CD1c-positive myeloid dendritic cell (primary cell): ENCODE measurements around the gene SUSD1.

Experiments used
- DNase-seq: peaks from one replicate; pipeline ENCODE4 v3.0.0-alpha.2; 2016; ENCODE audit errors: extremely low spot score

Gene SUSD1

DNA sequence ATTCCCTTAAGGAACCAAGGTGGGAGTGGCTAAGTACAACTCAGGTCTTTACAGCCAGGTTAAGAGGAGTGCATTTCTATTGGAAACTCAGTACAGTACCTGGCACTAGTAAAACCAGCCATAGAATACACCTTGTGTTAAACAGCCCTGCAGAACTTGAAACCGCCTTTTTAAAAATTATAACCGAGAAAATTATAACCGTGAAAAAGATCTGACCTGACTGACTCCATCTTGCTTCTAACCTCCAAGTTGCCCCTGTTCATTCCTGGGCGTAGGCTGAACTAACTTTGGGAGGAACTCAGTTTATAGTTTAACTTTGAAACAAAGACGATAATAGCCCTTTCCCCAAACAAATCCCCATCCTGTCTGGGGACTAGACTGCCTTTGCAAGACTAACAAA is 132.3 kb downstream of the SUSD1 start:
- DNase-seq = no peak

DNA sequence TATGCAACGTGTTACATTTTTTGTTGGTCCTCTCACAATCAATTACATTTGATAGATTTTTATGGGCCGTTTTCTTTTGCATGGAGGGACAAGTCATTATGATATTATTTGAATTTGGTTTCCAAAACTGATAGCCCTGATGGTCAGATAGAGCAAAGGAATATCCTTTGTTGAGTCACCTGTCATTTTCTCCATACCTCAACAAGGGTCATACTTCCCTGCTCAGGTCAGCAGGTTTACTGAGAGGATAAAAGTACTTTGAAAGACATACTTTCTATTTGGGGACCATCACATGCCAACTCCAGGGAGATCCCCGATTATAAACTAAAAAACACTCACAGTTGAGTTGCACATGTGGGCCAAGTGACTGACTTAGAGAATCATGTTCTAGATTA is 132.9 kb downstream of the SUSD1 start:
- DNase-seq = no peak

DNA sequence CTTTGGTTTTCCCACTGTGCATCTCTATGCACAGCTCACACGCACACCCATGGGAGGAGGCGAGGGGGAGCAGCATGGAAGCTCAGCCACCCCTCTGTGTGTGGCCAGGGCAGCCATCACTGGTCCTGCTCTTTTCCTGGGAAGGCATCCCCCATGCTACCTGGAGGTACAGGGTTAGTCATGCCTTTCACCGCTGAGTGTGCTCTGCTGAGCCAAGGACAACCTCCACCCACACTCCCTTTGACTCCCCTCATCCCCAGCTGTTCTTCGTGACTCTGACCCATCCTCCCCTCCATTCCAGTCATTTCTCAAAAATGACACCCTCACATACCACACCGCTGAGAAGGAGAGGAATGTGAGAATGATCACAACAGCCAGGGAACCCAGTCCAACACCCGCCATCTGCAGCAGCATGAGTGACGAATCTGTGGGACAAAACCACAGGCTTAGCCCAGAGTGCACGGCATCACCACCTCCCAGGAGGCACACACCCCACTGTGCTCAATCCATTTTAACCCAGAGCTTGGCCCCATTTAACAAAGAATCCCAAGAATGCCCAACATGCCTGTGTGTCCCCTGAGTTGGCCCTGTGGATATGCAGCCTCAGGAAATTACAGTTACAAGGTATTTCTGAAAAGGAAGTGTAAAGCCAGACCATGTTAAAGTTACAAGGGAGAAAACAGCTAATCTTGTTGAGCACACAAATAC is 133.4 kb downstream of the SUSD1 start:
- no peak for DNase-seq

DNA sequence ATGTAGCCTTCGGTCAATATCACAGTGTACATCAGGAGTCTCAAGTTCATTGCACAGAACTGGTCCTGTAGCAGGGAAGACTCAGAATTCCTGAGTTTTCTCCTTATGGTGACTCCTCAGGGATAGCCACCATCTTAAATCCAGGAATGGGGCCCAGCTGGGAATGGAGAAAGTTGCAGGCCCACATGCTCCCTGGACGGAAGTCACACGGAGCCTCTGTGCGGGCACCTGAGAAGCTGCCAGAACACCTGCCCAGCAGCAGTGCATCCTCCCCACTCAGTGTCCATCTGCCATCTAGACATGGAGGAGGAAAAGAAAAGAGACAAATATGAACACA is 133.9 kb downstream of the SUSD1 start:
- no peak for DNase-seq

DNA sequence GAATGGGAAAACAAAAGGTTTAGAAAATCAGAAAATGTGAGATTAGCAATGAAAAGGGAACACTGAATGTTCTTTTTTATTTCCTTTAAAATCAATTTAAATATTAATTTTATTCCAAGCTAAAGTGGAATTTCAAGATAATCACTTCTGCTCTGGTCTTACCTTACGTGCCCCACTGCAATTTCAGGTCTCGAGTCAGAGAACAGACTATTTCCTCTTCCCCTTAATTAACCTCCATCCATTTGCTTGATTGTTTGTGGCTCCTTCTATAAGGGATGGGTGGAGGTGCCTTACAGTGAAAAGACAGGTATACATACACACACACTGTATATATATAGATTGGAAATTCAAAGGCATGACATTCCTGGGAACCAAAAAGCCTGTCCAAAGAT is 137.1 kb downstream of the SUSD1 start:
- no peak for DNase-seq

DNA sequence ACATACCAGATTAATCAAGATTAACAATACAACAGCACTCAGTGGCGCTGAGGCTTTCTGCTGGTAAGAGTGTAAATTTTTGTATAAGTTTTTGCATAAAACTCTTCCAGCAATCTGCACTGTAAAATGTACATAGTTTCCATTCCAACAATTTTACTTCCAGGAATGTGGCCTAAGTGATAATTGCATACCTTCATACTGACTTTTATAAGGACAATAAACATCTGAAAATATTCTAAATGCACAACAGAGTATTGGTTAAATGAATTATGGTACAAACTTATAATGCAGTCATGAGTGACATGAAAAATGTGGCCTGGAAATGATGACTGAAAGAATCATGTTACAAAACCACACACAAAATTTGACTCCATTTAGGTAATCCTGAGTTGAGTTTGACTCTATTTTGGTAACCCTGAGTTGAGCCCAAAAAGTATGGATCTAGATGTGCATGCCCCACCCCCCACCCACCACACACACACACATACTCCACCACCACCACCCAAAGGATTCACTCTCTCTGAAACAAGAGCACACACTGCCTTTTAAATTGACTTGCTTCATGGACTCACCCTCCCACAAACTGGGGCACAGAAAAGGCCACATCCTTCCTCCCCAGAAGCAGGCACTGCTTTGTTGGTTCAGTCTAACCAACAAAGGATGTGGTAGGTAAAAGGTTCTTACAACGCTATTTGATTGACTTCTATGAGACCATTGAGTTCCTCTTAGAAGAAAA is 137.6 kb downstream of the SUSD1 start:
- peak; percentile 41 for DNase-seq

DNA sequence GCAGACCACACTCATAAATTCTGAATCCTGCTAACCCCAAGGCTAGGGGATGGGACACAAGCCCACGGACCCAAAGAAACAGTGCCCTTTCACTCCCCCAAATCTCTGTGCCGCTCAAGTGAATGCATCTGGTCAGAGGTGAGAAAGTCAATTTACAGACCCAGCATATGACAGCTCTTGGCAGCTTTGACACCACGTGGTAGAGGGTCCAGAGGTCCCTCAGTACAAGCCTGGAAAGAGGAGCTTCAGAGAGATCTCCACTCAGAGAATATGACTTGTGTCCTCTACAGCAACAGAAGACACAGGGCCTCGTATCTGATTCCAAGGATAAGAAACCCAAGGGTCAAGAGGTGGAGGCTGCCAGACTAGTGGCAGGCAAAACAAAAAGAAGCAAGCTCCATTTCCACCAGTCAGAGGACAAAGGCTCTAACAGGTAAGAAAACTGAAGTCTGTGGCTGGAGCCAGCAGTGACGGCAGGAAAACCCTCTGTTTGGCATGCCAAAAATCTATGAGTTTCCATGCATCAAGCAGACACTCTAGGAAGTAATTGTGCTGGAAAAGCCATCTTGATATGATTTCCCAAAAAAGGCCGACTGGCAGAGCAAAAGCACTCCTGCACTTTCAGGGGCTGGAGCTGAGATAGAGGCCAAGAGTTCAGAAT is 139.8 kb downstream of the SUSD1 start:
- no peak for DNase-seq

DNA sequence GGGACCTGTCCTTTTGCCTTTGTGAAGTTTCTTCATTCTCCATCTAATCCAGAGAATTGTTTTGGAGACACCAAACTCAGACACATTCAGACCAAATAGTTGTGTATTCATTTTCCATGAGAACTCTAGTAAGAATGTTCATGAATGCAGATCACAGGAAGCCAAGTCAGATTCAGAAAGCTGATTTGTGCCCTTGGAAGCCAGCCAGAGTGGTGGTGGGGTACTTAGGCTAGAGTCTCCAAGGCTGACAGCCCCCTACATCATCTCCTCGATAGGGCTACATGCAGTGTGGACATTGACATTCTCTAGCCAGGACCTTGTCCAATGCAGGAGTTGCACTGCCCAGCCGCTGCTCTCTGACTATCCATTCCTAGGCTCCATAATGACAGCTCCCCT is 140.9 kb downstream of the SUSD1 start:
- DNase-seq = no peak

DNA sequence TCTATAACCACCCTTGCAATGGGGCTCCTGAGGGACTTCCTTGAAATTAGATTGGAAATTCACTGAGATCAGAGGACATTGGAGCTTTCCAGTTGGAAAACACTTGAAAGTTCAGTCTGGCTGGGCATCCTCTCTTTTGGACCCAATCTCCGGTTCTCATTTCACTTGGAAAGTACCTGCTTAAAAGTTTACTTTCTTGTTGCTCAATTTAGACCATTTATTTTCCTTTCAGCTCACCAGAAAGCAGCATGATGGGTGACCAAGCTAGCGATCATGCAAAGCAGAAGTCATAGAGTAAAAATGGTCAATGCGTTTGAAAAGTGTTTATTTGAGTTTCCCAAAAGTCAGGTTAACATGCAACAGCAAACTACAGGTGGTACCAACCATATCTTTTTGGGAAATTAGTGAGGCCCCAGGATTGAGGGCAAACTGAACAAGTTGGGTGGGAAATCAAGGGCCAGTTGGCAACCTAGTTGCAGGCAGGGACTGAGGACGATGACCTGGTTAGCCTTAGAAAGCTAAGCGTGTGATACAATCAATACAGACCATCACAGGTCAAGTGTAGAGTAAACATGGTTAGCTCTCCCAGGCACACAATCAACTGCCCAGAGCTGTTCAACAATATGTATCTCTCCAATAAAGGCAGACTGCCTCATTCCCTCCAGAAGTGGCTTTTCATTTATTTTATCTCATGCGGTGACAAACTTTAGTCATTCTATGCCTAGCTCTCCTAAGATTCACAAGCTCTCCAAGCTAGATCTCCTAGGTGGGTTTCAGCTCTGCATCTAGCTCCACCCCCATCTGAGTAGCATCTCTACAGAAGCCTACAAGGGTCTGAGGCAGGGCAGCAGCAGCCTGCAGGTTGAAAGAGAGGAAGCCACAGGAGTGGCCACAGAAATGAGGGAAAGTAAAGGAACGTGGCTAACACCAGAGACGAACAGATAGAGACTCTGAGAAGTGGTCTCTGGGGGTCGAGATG is 141.6 kb downstream of the SUSD1 start:
- DNase-seq = no peak

DNA sequence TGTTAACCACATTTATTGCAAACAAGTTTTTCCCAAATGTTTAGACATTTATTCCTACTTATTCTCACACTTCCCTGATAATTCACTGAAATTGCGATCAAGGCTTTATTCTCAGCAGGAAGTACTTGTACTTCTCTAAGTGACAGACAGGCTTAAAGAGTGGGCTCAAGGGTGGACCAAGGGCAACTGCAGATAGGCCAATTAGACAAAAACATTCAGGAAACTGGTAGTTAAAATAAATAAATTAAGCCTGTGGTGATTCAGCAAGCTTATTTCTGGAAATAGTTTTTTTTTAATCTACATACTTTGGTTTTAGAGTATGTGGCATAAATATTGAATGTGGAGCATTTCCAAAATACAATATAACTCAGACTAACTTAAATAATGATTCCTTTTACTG is 142.4 kb downstream of the SUSD1 start:
- DNase-seq = peak; percentile 32

DNA sequence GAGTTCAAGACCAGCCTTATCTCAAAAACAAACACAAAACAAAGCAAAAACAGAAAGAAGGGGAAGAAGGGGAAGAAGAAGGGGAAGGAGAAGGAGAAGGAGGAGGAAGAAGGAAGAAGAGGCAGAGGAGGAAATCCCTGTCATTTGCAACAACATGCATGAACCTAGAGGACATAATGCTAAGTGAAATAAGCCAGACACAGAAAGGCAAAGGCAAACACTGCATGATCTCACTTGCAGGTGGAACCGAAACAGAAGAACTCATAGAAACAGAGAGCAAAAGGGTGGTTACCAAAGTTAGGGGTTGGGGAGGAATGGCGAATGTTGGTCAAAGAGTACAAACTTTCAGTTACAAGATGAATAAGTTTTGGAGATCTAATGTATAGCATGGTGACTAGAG is 143.1 kb downstream of the SUSD1 start:
- peak; percentile 44 for DNase-seq

DNA sequence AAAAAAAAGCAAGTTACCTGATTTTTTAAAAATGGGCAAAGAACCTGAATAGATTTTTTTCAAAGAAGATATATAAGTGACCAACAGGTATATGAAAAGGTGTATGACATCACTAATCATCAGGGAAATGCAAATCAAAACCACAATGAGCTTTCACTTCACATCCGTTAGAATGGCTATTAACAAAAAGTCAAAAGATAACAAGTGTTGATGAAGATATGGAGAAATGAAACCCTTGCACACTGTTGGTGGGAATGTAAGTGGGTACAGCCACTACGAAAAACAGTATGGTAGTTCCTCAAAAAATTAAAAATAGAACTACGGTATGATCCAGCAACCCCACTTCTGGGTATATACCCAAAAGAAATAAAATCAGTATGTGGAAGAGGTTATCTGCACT is 143.7 kb downstream of the SUSD1 start:
- DNase-seq = peak; percentile 65

DNA sequence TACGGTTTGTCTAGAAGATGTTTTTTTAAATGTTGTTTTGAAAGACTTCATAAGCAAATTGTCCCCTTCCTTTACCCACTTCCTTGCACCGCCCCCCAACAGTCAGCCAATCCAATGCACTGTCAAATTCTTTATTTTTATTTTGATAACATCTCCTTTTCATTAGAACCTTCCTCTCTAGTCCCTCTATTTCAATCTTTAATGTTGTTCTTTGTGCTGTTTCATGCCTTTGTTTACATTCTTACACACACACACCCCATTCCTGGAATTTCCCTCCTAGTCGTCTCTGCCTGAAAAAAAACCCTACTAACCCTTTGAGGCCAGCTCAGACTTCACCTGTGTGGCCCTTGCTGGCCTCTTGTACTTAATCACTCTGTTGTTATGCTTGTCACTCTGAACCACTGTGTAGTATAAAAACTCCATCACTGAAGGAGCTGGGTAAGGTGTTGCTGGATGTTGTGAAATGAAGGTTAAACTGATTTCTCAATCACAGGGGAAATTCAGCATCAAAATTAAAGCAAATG is 145.1 kb downstream of the SUSD1 start:
- DNase-seq = no peak

DNA sequence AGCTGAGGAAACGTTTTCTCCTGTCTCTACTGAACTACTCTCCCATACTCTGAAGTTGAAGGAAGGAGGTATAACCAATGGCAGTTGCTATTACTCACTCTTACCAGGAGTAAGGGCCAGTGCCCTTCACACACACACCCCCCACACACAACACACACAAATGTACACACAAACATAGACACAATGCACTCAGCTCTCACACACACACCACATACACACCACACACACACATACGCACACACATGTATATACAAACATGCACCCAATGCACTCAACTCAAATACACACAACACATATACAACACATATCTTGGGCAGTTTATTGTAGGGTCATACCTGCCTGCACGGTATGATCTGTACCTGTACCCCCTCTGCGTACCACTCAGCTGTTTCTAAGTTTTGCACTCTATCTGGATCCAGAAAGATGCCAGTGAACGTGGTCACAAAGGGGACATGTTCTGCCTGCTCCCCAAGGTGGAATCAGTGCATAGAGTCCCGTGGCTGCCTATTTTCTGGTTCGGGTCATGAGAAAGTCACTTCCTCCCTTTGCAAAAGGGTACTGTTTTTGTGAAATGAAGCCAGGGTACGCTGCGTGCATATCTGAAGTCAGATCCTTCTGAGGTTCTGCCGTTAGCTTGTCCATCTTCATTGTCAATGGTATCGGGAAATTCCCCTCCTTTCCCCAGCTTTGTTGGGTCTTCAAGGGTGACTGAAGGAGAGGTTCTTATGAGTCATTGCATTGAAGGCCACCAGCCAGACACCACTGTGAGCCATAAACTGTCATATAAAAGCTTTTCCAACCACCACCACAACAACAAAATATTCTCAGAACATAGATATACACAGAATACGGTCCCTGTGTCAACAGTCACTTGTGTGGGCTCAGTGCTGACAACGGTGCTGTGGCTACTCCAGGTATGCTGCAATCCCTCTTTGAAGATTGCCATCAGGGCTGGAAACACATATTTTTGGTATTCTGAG is 146.6 kb downstream of the SUSD1 start:
- no peak for DNase-seq

DNA sequence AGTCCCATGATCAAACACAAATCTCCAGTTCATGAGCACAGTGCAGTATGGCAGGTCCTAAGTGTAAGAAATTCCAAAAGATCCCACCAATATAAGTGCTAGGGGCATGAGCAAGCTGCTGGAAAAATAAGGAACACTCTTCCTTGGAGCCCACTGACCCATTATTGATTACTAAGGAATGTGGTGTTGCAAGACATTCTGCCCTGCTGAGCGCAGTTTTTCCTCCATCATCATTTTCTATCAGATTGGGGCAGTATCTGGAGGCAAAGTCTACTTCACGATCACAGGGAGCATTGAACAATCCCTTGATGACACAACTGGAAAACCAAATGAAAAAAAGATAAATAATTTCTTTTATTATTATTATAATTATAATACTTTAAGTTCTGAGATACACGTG is 149.2 kb downstream of the SUSD1 start:
- no peak for DNase-seq

DNA sequence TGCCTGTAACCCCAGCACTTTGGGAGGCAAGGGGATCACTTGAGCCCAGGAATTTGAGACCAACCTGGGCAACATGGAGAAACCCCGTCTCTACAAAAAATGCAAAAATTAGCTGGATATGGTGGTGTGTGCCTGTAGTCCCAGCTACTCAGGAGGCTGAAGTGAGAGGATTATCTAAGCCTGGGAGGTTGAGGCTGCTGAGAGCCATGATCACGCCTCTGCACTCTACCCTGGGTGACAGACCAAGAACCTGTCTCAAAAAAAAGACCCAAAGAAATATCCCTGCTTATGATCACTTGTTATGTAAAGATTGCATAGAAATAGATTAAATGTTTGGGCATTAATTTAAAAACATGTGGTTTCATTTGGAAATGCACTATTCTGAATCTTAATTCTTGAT is 153.4 kb downstream of the SUSD1 start:
- DNase-seq = no peak

DNA sequence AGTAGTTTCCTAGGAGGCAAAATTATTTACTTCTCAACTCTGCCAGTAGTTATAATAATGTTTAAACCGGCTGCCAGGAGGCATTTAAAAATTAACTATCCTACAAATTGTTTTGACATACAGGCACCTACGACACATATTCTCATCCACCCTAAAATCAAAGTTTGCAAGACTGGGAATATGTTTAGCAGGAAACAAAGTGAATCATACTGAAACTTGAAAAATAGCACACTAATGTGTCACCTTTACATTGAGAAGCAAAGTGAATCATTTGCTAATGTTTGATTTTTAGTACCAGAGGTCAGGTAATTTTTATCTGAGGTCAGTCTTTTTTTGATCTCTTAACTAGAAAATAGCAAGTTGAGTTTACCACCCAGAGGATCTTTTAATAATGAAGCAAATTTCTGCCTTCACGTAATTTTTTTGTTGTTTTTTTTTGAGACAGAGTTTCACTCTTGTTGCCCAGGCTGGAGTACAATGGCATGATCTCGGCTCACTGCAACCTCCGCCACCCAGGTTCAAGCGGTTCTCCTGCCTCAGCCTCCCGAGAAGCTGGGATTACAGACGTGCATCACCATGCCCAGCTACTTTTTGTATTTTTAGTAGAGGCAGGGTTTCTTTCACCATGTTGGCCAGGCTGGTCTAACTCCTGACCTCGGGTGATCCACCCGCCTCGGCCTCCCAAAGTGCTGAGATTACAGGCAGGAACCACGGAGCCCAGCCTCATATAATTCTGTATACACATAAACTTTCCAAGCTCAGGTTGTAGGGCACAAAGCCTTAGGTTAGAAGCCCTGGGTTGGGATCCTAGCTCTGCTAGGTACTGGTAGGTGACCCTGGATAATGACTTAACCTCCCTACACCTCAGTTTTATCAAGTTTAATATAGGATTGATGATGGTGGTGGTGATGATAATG is 154.2 kb downstream of the SUSD1 start:
- DNase-seq = no peak

DNA sequence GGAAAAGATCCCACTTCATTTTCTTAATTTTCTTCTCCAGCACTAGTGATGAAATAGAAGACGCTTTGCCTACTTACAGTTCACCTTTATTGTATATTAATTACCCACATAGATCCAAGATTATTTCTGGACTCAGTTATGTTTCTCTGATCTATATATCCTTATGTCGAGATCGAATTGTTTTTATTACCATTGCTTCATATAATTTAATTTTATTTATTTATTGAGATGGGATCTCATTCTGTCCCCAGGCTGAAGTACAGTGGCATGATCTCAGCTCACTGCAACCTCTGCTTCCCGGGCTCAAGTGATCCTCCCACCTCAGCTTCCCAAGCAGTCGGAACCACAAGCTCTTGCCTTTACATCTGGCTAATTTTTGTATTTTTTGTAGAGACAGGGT is 157.2 kb downstream of the SUSD1 start:
- DNase-seq = no peak

DNA sequence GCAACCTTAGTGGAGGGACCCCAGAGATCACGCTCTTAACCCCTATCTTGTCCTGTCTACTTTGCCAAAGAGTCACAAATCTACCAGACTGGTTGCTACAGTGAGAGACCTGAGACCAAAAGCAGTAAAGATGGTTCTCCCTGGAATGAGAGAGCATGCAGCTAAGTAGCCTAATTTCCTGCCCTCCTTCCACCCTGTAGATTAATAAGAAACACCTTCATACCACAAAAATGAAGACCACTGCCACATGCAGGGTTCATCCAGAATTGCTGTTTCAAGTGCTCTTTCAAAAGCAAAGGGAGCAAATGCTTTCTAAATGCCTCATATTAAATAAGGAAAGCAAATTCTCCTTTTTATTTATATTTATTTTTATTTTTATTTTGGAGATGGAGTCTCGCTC is 159.4 kb downstream of the SUSD1 start:
- DNase-seq = no peak

DNA sequence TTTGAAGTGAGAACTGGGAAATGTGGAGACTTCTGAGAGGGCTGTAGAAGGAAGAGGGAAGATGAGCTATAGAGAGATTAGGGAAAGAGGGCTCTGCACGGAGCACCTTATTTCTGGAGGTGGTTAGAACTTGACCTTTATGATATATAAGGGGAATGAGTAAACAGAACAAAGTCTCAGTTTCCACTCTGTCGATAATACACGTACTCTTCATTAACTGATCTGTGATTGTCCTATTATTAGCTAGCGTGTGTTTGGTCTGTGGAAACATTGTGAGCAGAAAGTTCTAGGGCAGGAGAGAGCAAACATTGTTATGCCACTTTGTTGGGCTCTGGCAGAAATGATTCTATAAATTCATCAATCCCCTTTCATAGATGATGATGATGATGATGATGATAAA is 159.9 kb downstream of the SUSD1 start:
- DNase-seq = no peak
